Mesendoderm (in vitro differentiated cells): ENCODE results near the gene RABAC1.

Experiments used
- DNase-seq: peaks from one replicate; pipeline ENCODE4 v3.0.0; 2013
- H2AK5ac ChIP-seq: 2 replicates; pipeline ENCODE4 v1.6.1; 2013; ENCODE audit warnings: low read length, inconsistent platforms
- H2BK120ac ChIP-seq: 2 replicates; pipeline ENCODE4 v1.6.1; 2013; ENCODE audit warnings: low read depth, mild to moderate bottlenecking, low read length, moderate library complexity, mixed read lengths
- H2BK15ac ChIP-seq: replicated peaks from 2 replicates; pipeline ENCODE4 v1.6.1; 2013; ENCODE audit warnings: low read depth, mild to moderate bottlenecking, moderate library complexity
- H2BK5ac ChIP-seq: 2 replicates; pipeline ENCODE4 v1.6.1; 2013; ENCODE audit warnings: low read length, inconsistent platforms
- H3K18ac ChIP-seq: 2 replicates; pipeline ENCODE4 v1.6.1; 2013; ENCODE audit warnings: mild to moderate bottlenecking, low read length, mixed read lengths
- H3K23ac ChIP-seq: one replicate; pipeline ENCODE4 v1.6.1; 2013; ENCODE audit warnings: low read length
- H3K27ac ChIP-seq: 2 replicates; pipeline ENCODE4 v1.5.1; 2013; ENCODE audit warnings: low read depth, mild to moderate bottlenecking, inconsistent platforms, low read length, moderate library complexity
- H3K27me3 ChIP-seq: 2 replicates; pipeline ENCODE4 v1.6.1; 2013; ENCODE audit warnings: low read length, control low read depth, mild to moderate bottlenecking, inconsistent platforms; ENCODE audit not compliant: insufficient read depth, poor library complexity
- H3K36me3 ChIP-seq: 2 replicates; pipeline ENCODE4 v1.6.1; 2013; ENCODE audit warnings: low read length, inconsistent platforms; ENCODE audit not compliant: control insufficient read depth, insufficient read depth
- H3K4ac ChIP-seq: one replicate; pipeline ENCODE4 v1.6.1; 2013; ENCODE audit warnings: low read depth, mild to moderate bottlenecking, low read length, moderate library complexity
- H3K4me1 ChIP-seq: 2 replicates; pipeline ENCODE4 v1.6.1; 2013; ENCODE audit warnings: low read depth, low read length, inconsistent platforms; ENCODE audit not compliant: control insufficient read depth
- H3K4me2 ChIP-seq: 2 replicates; pipeline ENCODE4 v1.6.1; 2013; ENCODE audit warnings: low read length
- H3K4me3 ChIP-seq: 2 replicates; pipeline ENCODE4 v1.5.1; 2013; ENCODE audit warnings: mild to moderate bottlenecking, low read length
- H3K56ac ChIP-seq: one replicate; pipeline ENCODE4 v1.6.1; 2013; ENCODE audit warnings: low read length
- H3K79me1 ChIP-seq: 2 replicates; pipeline ENCODE4 v1.6.1; 2013; ENCODE audit warnings: low read length, inconsistent platforms
- H3K79me2 ChIP-seq: 2 replicates; pipeline ENCODE4 v1.6.1; 2013; ENCODE audit warnings: mild to moderate bottlenecking, low read length; ENCODE audit not compliant: control insufficient read depth, insufficient read depth
- H3K9ac ChIP-seq: 2 replicates; pipeline ENCODE4 v1.6.1; 2013; ENCODE audit warnings: low read length, inconsistent platforms
- H4K5ac ChIP-seq: one replicate; pipeline ENCODE4 v1.6.1; 2013; ENCODE audit warnings: low read length
- H4K8ac ChIP-seq: one replicate; pipeline ENCODE4 v1.6.1; 2013; ENCODE audit warnings: low read depth, mild to moderate bottlenecking, control low read depth, low read length, moderate library complexity
- WGBS: extraction: QIAGEN DNeasy Blood & Tissue Kit; methylation state at CpG from one replicate; pipeline ENCODE4 v1.1.7; 2013; ENCODE audit warnings: low lambda C conversion rate, missing lambda C conversion rate; ENCODE audit not compliant: insufficient coverage; ENCODE audit errors: extremely low coverage; 5-methylcytosine and 5-hydroxymethylcytosine counted together

Gene RABAC1

GRCh38 chr19:41927497-41928192 lies 31.5 kb downstream of the RABAC1 start:
- Histone ChIP-seq H4K5ac (no peak overlapping the region), H3K4me2 (no peak overlapping the region), H3K4me1 (peaks cover 2% of the 10 kb centered on the region), H2BK120ac (no peak overlapping the region), H3K9ac (no peak overlapping the region), H3K36me3 (no peaks in the 10 kb centered on the region), H3K4ac (no peak overlapping the region), H2BK5ac (no peak overlapping the region), H3K56ac (peak overlapping the region; percentile 1), H4K8ac (no peak overlapping the region), H3K79me2 (no peaks in the 10 kb centered on the region), H3K18ac (no peak overlapping the region), H2AK5ac (no peak overlapping the region), H3K23ac (no peak overlapping the region), H3K4me3 (no peak overlapping the region), H2BK15ac (no peak overlapping the region), H3K27me3 (peaks cover 82% of the 10 kb centered on the region), H3K79me1 (no peaks in the 10 kb centered on the region), H3K27ac (no peak overlapping the region)
- DNase-seq: no peak
- WGBS: no CpG with 5 or more reads among the region's 43 CpGs

- no peaks in the 10 kb centered on the region for H3K79me1 ChIP-seq
- no peak overlapping the region for H4K8ac ChIP-seq
- H3K4me3 ChIP-seq: no peak overlapping the region
- H3K4ac ChIP-seq: no peak overlapping the region
- peaks cover 80% of the 10 kb centered on the region for H3K27me3 ChIP-seq
- DNase-seq: no peak
- H3K27ac ChIP-seq: no peak overlapping the region
- no peak overlapping the region for H4K5ac ChIP-seq
- H2AK5ac ChIP-seq: no peak overlapping the region
- WGBS: no CpG with 5 or more reads among the region's 16 CpGs
- H2BK5ac ChIP-seq: no peak overlapping the region
- no peak overlapping the region for H3K56ac ChIP-seq
- no peaks in the 10 kb centered on the region for H3K79me2 ChIP-seq
- H3K23ac ChIP-seq: no peak overlapping the region
- no peak overlapping the region for H3K4me2 ChIP-seq
- H3K36me3 ChIP-seq: no peaks in the 10 kb centered on the region
- no peak overlapping the region for H2BK15ac ChIP-seq
- H3K18ac ChIP-seq: no peak overlapping the region
- H2BK120ac ChIP-seq: no peak overlapping the region
- no peak overlapping the region for H3K9ac ChIP-seq
- peaks cover 2% of the 10 kb centered on the region for H3K4me1 ChIP-seq
These were observed 32.2 kb downstream of the RABAC1 start for GRCh38 chr19:41926763-41927496.

- Histone ChIP-seq H2AK5ac (no peak overlapping the region), H3K79me1 (no peaks in the 10 kb centered on the region), H2BK120ac (no peak overlapping the region), H3K4me1 (peaks cover 2% of the 10 kb centered on the region), H3K23ac (no peak overlapping the region), H3K27ac (no peak overlapping the region), H3K18ac (no peak overlapping the region), H3K56ac (no peak overlapping the region), H2BK15ac (no peak overlapping the region), H3K4me2 (no peak overlapping the region), H3K36me3 (no peaks in the 10 kb centered on the region), H4K8ac (no peak overlapping the region), H3K27me3 (peaks cover 78% of the 10 kb centered on the region), H3K4me3 (no peak overlapping the region), H4K5ac (no peak overlapping the region), H3K4ac (no peak overlapping the region), H3K9ac (no peak overlapping the region), H2BK5ac (no peak overlapping the region), H3K79me2 (no peaks in the 10 kb centered on the region)
- no peak for DNase-seq
- WGBS: no CpG with 5 or more reads among the region's 27 CpGs
These were observed 32.9 kb downstream of the RABAC1 start for GRCh38 chr19:41926028-41926762.

- no peak overlapping the region for H2BK5ac ChIP-seq
- no peak overlapping the region for H3K56ac ChIP-seq
- H3K79me1 ChIP-seq: no peaks in the 10 kb centered on the region
- H3K9ac ChIP-seq: no peak overlapping the region
- peaks cover 80% of the 10 kb centered on the region for H3K27me3 ChIP-seq
- no peak overlapping the region for H3K23ac ChIP-seq
- no peak overlapping the region for H3K27ac ChIP-seq
- H2AK5ac ChIP-seq: no peak overlapping the region
- H3K18ac ChIP-seq: no peak overlapping the region
- no peak overlapping the region for H3K4me3 ChIP-seq
- H3K79me2 ChIP-seq: no peaks in the 10 kb centered on the region
- H3K4me1 ChIP-seq: peaks cover under 1% of the 10 kb centered on the region
- no peak overlapping the region for H4K5ac ChIP-seq
- WGBS: no CpG with 5 or more reads among the region's 7 CpGs
- DNase-seq: no peak
- no peak overlapping the region for H3K4ac ChIP-seq
- H4K8ac ChIP-seq: no peak overlapping the region
- no peaks in the 10 kb centered on the region for H3K36me3 ChIP-seq
- no peak overlapping the region for H2BK120ac ChIP-seq
- no peak overlapping the region for H2BK15ac ChIP-seq
- H3K4me2 ChIP-seq: no peak overlapping the region
These were observed 33.7 kb downstream of the RABAC1 start for GRCh38 chr19:41925208-41926003.

DNA sequence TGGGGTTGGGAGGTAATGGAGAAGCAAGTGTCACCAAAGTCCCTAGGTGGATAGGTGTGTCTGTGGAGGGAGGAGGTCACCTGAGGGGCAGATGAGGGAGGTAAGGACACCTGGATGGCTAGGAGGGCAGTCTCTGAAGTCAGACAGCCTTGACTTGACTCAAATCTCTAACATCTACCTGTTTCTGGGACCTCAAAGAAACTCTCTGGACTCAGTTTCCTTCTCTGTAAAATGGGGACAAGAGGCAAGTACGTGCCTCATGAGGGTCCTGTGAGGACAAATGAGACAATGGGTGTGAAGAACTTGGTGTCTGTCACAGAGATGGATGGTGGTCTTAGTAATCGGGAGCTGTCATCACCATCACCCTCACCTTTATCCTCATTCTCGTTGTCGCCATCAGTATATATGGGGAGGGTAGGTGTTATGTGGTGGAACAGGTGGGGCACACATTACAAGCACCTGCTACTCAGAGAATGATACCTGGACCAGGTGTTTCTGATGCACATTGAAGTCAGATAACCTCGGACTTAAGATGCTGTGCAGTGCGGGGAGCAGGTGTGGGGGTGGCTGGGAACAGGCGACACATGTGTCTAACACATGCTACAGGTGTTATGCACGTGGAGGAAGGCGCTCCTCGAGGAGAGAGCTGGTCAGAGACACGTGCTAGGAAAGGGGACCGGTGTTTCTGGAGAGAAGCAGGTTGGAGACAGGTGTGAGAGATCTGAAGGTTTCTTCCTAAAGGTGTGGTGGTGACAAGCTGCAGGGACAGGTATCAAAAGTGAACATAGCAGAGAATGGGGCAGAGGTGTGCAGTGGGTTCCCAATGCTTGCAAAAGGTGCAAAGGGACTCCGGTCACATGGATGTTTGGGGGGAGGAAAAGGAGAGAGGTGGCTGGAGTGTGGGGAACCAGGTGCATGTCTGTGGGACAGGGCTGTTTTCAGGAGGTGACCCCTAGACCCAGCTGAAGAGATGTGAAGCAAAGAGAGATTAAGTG lies 34.7 kb downstream of the RABAC1 start:
- Histone ChIP-seq H3K4me1 (no peaks in the 10 kb centered on the region), H3K4me2 (no peak overlapping the region), H3K4me3 (no peak overlapping the region), H3K9ac (no peak overlapping the region), H3K56ac (no peak overlapping the region), H3K18ac (no peak overlapping the region), H3K79me1 (no peaks in the 10 kb centered on the region), H2BK15ac (no peak overlapping the region), H2BK5ac (no peak overlapping the region), H4K5ac (no peak overlapping the region), H3K79me2 (no peaks in the 10 kb centered on the region), H2AK5ac (no peak overlapping the region), H3K4ac (no peak overlapping the region), H3K27me3 (peaks cover 71% of the 10 kb centered on the region), H3K23ac (no peak overlapping the region), H2BK120ac (no peak overlapping the region), H3K36me3 (no peaks in the 10 kb centered on the region), H4K8ac (no peak overlapping the region), H3K27ac (no peak overlapping the region)
- no CpG with 5 or more reads among the region's 13 CpGs for WGBS
- DNase-seq: no peak
